Prostate gland (tissue), 2 donors: ENCODE results near the gene TMTC2.

Source experiments
- POLR2A ChIP-seq: fragments of 450-650 bp; IDR thresholded peaks from one replicate; pipeline ENCODE4 v1.6.1; 2016; ENCODE audit warnings: antibody characterized with exemption, mild to moderate bottlenecking
- TF ChIP-seq, protein P1 (sequence below), 4 experiments: fragments of 200-600 bp in 2 of 4; fragments of 450-650 bp in 2 of 4; sonication (generic) in 2 of 4; IDR thresholded peaks; 1 replicate in 3 of 4; 2 replicates in 1 of 4; pipeline ENCODE4 v1.5.1; 2016 to 2019; ENCODE audit warnings: antibody characterized with exemption in 4 of 4, mild to moderate bottlenecking in 2 of 4, moderate library complexity in 2 of 4

DNA sequence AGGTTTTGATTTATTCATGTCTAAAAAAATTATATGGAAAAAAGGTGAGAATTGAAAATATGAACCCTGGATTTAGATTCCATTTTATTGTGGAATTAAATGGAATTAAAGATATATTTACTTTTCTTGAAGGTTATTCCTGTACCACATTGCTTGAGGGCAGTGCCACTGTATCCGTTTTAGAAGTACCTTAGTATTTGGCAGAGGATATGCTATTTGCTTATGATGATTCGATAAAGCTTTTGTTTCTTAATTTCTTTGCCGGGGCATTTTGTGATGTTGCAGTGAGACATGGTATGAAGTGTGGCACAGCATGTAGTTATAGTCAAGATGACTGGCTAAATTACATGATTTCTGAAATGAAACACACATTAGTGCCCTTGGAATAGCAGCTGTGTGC is 7.6 kb downstream of the TMTC2 start:
- TF ChIP-seq, protein P1, sequence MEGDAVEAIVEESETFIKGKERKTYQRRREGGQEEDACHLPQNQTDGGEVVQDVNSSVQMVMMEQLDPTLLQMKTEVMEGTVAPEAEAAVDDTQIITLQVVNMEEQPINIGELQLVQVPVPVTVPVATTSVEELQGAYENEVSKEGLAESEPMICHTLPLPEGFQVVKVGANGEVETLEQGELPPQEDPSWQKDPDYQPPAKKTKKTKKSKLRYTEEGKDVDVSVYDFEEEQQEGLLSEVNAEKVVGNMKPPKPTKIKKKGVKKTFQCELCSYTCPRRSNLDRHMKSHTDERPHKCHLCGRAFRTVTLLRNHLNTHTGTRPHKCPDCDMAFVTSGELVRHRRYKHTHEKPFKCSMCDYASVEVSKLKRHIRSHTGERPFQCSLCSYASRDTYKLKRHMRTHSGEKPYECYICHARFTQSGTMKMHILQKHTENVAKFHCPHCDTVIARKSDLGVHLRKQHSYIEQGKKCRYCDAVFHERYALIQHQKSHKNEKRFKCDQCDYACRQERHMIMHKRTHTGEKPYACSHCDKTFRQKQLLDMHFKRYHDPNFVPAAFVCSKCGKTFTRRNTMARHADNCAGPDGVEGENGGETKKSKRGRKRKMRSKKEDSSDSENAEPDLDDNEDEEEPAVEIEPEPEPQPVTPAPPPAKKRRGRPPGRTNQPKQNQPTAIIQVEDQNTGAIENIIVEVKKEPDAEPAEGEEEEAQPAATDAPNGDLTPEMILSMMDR (IDR thresholded peaks at IDR 0.05) = no peak
- no peak for TF ChIP-seq POLR2A
